Measurements from ENCODE around the gene KLHL29.
"Not testable (repeated sequence)": the region's sequence is repeated elsewhere in the genome, so short reads cannot be mapped to it uniquely, and the experiment has no call there.

The KLHL29 gene

DNA sequence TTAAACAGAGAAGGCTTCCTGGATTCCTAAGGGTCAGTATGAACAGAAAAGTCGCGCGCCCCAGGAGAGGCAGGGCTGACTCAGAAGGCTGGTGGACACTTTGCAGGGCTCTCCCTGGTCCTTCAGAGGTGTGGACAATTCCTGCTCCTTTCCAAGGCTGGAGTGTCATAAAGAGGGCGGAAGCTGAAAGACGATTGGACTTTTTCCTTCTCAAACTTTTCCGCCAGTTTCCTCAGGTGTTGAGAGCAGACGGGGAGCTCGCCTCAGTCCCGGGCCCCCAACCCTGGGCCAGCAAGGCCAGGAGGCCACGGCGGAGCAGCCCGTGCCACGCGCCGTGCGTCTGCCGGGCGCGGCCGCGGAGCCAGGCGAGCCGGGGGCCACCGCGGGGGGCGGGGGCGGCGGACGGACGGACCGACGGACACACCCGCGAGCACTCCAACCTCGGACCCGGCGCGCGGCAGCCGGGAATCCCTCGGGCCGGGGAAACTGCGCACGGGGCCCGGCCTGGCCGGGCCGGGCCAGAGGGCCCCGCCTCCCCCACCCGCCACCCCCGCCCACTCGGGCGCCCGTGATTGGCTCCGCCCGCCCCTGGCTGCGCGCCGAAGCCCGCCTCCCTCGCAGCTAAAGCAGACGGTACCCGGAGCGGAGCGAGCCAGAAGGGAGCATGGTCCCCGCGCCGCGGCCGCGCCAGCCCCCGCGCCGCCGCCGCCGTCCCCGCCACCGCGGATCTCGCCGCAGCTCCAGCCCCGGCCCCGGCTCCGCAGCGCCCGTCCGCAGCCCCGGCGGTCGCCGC, at the start of gene KLHL29:
Gene KLHL29 (plus strand): TSS at position 629 of the 793 bp plus-strand sequence. CDS start 177,018 bp downstream, outside the sequence.
- DNase-seq = peak; percentile 60 to 61

DNA sequence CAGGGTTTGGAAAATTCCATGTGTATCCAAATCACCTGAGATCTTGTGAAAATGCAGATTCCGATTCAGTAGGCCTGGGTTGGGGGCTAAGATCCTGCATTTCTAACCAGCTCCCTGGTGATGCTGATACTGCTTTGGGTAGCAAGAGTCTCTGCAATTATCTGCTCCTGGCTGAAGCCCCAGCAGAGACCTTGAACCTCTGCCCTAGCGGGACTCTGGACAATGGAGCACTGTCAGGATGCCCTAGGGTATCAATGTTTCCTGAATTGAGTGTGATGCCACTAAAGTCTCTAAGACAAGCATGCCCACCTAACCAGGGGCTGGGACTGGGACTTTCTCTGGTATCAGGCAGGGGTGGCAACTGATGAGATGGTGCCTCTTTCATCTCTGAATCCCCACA, 49.4 kb upstream of the KLHL29 start:
- DNase-seq = no peak

DNA sequence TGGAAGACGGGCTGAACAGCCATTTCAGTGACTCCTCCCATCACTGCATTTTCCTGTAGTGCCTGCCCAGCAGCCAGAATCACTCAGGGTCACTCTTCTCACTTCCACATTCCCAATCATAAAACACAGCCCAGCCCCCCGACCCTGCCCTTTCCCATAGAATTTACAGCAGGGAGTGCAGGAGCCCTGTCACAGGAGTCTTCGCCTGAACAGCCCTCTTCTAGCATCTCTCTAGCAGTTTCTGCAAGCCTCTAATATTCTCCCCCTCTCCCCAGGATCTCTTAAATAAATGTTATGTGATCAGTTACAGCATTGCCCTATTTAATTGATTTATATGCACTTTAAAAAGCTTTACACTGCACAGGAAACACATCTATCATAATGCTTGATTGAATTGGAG, 42.9 kb upstream of the KLHL29 start:
- DNase-seq = no peak

- DNase-seq = no peak
Observed at GRCh38 chr2:23346029-23346428, 39.0 kb upstream of the KLHL29 start.

DNA sequence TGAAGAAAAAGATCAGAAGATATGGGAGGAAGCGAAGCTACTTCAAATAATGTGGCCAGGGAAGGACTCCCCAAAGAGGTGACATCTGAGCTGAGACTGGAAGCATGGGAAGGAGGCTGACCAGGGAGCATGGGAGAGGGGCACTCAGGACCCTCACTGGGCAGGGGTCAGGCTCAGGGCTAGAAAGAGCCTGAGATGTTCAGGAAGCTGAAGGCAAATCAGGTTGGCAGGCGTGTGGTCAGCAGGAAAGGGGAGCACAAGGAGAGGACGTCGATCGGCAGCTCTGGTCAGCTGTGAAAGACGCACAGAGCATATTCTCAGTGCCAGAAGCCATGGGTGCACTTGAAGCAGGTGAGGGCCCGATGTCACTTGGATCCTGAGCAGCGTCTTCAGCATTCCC, 38.2 kb upstream of the KLHL29 start:
- DNase-seq = no peak

DNA sequence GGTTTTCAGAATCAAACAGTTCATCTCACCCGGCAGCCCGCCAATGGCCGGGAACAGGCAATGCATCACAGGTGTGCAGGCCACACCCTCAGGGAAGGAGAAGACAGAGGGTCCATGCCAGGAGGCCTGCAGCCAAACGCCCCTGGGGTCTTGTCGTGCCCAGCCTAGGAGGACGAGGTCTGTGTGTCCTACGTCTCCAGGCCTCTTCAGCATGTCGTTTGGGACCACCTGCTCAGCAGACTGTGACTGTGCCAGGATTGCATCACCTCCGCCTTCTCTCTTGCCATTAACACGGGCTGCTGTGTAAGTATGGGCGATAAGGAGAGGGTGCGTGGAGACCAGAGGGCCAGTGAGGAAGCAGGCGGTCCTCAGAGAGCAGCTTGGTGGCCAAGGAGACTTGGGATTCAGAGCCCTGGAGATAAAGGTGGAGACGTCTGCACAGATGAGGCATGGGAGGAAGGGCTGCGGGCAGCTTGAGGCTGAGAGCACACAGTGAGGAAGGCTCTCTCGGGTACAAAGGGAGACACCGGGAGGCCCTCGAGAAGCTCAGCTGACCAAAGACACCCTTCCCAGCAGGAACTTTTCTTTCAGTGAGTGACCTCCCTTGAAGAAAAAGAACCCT, 37.4 kb upstream of the KLHL29 start:
- no peak for DNase-seq

- not testable (repeated sequence) for DNase-seq
Observed at GRCh38 chr2:23348093-23348481, 36.9 kb upstream of the KLHL29 start.

- no peak for DNase-seq
Observed at GRCh38 chr2:23349508-23349907, 35.5 kb upstream of the KLHL29 start.

DNA sequence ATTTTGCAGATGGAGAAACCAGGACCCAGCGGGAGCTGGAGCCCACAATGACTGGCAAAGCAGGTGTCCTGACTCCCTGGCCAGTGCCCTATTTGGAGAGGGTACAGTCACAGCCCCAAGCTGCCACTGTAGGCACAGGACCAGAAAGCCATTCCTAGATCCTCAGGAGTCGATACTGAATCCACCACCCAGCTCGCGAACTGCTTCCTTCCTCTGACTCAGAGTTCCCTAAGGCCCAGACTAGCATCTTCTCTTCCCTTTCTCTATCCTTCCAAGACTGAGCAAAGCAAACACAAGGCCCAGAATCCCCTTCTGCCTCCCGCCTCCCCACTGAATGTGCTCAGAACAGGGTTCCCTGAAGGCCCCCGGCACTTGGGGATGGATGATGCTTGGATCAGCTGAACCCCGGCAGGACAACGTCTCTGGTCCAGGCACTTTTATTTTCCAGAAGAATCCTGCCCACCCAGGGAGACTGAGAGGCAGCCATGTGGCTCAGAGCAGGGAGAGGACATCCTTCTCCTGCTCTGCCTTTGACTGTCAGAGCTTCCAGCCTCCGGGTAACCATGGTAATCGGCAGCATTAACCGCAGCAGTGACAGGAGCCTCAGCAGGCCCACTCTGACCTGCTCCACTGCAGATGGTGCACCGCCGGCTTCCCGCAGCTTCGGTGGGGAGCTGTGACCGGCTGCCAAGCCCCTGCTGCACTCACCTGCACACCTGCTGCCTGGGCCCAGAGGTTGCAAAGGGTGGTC, 34.8 kb upstream of the KLHL29 start:
- no peak for DNase-seq

GRCh38 chr2:23350792-23351355, 34.1 kb upstream of the KLHL29 start:
- no peak for DNase-seq

- peak; percentile 56 to 62 for DNase-seq
Observed at GRCh38 chr2:23351388-23352141, 33.4 kb upstream of the KLHL29 start.

GRCh38 chr2:23354554-23354953, 30.4 kb upstream of the KLHL29 start:
- DNase-seq = no peak

GRCh38 chr2:23355001-23355400, 30.0 kb upstream of the KLHL29 start:
- no peak for DNase-seq

- DNase-seq = no peak
Observed at GRCh38 chr2:23356711-23357110, 28.3 kb upstream of the KLHL29 start.

- DNase-seq = no peak
Observed at GRCh38 chr2:23359631-23360567, 25.1 kb upstream of the KLHL29 start.

DNA sequence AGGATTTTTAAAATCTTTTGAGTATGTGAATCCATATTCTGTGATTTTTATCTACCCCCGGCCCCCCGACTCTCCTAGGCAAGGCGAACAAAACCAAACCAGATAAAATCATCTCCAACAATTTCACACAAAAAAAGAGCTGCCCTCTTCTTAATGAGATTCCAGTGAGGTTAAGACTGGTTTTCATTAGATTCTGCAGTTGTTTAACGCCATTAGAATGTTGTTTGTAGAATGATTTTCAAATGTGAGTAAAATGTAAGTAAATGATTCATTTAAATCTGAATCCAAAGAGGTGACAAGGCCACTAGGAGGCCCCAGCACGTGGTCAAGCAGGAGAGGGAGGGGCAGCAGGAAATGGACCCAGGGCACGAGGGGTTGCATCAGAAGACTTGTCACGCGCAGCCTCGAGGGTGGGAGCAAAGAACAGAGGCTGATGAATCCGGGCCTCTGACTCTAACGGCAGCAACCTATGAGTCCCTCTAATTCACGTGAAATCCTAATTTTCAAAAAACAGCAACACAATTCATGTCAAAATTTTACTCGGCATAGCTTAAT, 24.3 kb upstream of the KLHL29 start:
- DNase-seq = no peak

DNA sequence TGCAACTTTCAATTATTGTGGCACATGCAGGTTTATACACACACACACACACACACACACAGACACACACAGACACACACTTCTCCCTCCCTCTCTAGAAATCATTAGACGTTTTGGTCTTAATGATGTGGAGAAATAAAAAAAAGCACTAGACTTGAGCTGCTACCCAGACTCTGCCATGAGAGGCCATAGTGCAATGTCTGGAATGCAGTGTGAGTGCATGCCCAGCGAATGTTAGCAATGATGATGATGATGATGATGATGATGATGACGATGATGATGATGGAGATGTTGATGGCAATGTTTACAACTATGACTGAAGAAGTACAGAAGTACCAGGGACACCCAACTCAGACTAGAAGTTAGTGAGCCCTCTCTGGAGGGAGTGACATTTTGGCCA, 23.8 kb upstream of the KLHL29 start:
- no peak for DNase-seq

- no peak for DNase-seq
Observed at GRCh38 chr2:23363268-23363667, 21.7 kb upstream of the KLHL29 start.

DNA sequence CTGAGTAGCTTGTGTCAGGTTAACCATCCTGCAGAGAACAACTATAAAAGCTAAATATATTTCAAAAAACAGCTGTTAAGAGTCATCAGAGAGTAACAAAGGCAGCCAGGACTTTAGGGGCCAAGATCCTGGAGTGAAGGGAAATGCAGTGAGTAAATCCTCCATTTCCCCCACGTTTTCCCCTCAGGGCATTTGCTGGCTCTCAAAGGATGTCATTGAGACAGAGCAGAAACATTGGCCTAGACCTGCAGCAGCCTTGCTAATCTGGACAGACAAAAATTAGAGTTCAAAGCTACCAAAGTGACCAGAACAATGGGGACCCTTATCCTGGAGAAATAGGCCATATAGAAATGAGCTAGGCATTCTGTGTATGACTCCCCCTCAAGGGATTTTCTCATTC, 21.1 kb upstream of the KLHL29 start:
- DNase-seq = no peak

DNA sequence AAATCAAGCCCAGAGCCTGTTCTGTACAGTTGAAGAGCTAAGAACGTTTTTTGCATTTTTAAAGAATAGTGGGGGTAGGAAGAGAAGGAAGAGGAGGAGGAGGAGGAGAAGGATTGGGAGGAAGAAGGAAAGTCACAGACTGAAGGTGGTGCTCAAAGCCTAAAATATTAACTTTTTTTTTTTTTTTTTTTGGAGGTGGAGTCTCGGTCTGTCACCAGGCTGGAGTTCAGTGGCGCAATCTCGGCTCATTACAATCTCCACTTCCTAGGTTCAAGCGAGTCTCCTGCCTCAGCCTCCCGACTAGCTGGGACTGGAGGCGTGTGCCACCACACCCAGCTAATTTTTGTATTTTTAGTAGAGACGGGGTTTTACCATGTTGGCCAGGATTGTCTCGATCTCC, 18.3 kb upstream of the KLHL29 start:
- no peak for DNase-seq

DNA sequence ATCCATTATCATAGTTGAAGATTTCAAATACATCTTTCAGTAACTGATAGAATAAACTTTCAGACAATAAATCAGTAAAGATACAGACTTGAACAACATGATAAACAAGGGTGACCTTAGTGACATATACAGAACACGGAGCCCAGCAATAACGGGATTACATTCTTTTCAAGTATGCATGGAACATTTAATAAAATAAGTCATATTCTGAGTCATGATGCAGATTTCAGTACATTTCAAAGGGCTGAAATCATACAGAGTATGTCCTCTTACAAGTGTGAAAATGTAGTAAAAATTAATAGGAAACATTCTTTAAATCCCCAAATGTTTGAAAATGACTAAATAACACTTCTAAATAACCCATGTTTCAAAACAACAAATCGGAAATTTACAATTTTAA, 17.2 kb upstream of the KLHL29 start:
- DNase-seq = no peak

Measured in stimulated activated CD4-positive, alpha-beta T cell treated with anti-CD3 and anti-CD28 coated beads, Interleukin-2, amount 100 ng/mL, for 48 hours (primary cell).